Measurements from ENCODE around the gene TMEM151B. TPM values are rescaled to one million over a fixed set of nuclear protein-coding genes. Genes with fewer than 3 reads are reported as not detected.

Gene TMEM151B
- total RNA-seq, 4 donors from 2014 or later, result 0.14 to 3.8 (median 1.7) TPM

GRCh38 chr6:44266347-44266746 lies 3.9 kb upstream of the TMEM151B start:
- Histone ChIP-seq H3K36me3 (no peaks in the 10 kb centered on the region), H3K4me3 (no peak overlapping the region), H3K27me3 (peaks cover 32% of the 10 kb centered on the region), H3K4me1 (peaks cover 16 to 43% (median 31%) of the 10 kb centered on the region in 4 donors), H3K9me3 (no peaks in the 10 kb centered on the region), H3K27ac (peak overlapping the region in 1 of 4 donors; percentile 90)
- 65 to 70% methylated on average over 3 of the region's 3 CpGs for WGBS, 2 donors (ENCODE audit: low coverage in 1 of 2)
- TF ChIP-seq EP300 (IDR thresholded peaks at IDR 0.05; ENCODE audit: low read depth) (no peak), POLR2AphosphoS5 (IDR thresholded peaks at IDR 0.05) (no peak), POLR2A (IDR thresholded peaks at IDR 0.05) (no peak), CTCF (IDR thresholded peaks at IDR 0.05) (no peak)
- no peak for DNase-seq
- in situ Hi-C loops (cut with MboI; ENCODE audit: low pct_ligation_motif_present in 1 of 4, low pct_unique_long_range_greater_than_20kb in 1 of 4, low sequenced_read_pairs in 3 of 4) (loop anchor here in 1 of 4 donors (10.0 kb wide), 1 partner anchor 68 kb away; no protein-coding TSS in a partner anchor), intact Hi-C loops (cut with DNase I; ENCODE audit: low total_unique reads) (no loop called here)

DNA sequence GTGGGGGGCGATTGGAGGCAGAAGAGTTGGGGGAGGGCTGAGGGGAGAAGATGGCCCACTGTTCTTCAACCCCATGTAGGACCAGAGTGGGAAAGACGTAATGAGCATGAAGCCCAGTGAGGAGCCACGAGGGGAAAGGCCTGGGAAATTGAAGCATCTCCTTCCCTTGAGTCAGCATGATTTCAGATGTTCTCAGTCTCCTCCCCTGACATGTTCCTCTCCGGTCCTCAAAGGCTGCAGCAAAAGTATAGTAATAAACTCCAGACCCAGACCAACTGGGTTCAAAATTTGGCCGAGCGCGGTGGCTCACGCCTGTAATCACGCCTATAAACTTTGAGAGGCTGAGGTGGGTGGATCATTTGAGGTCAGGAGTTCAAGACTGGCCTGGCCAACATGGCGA lies 3.0 kb upstream of the TMEM151B start:
- Histone ChIP-seq H3K27ac (no peak overlapping the region), H3K27me3 (peaks cover 41% of the 10 kb centered on the region), H3K9me3 (no peaks in the 10 kb centered on the region), H3K4me1 (peaks cover 16 to 39% (median 30%) of the 10 kb centered on the region in 4 donors), H3K4me3 (no peak overlapping the region), H3K36me3 (no peaks in the 10 kb centered on the region)
- TF ChIP-seq POLR2AphosphoS5 (IDR thresholded peaks at IDR 0.05) (no peak), CTCF (IDR thresholded peaks at IDR 0.05) (no peak)
- in situ Hi-C loops (cut with MboI; ENCODE audit: low pct_ligation_motif_present in 1 of 4, low pct_unique_long_range_greater_than_20kb in 1 of 4, low sequenced_read_pairs in 3 of 4) (loop anchor here in 1 of 4 donors (10.0 kb wide), 1 partner anchor 68 kb away; no protein-coding TSS in a partner anchor), intact Hi-C loops (cut with DNase I; ENCODE audit: low total_unique reads) (no loop called here)
- DNase-seq, result no peak
- WGBS, 2 donors (ENCODE audit: low coverage in 1 of 2), result 26 to 55% methylated on average over 8 to 10 of the region's 10 CpGs

DNA sequence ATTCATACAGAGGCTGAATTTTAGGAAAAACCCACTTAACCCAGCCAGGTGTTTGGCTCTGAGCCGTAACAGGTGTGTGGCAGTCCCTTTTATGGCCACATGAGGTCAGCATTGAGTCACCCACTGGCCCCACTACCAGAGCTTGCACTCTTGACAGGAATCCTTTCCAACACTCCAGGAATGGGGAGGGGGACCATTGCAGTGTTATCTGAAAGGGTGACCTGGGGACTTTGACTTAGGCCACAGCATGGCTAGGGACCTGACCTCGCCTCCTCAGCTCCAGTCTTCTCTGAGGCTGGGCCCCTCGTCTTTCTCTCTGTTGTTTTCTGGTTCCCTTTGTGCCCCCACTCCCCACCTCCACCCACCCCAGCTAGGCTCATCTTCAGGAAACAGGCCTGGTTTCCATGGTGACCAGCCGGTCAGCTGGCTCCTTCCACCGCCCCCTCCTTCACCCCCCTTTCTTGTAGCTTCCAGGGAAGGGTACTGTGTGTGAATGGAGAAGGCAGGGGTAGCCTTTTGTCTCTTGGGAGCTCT lies 2.1 kb upstream of the TMEM151B start:
- intact Hi-C loops (cut with DNase I; ENCODE audit: low total_unique reads), result no loop called here
- DNase-seq, result peak; percentile 71
- in situ Hi-C loops (cut with MboI; ENCODE audit: low pct_ligation_motif_present in 1 of 4, low pct_unique_long_range_greater_than_20kb in 1 of 4, low sequenced_read_pairs in 3 of 4), result loop anchor here in 1 of 4 donors (10.0 kb wide), 1 partner anchor 67 kb away; no protein-coding TSS in a partner anchor
- no peaks in the 10 kb centered on the region for H3K36me3 ChIP-seq
- no peak overlapping the region for H3K27ac ChIP-seq
- no peaks in the 10 kb centered on the region for H3K9me3 ChIP-seq
- peaks cover 9 to 29% (median 23%) of the 10 kb centered on the region in 4 donors for H3K4me1 ChIP-seq
- peaks cover 50% of the 10 kb centered on the region for H3K27me3 ChIP-seq
- H3K4me3 ChIP-seq, result no peak overlapping the region
- 24% methylated on average over 5 of the region's 5 CpGs; no CpG with 5 or more reads in 1 of the 2 donors for WGBS, 2 donors (ENCODE audit: low coverage in 1 of 2)
- TF ChIP-seq POLR2AphosphoS5 (IDR thresholded peaks at IDR 0.05), result no peak
- TF ChIP-seq CTCF (IDR thresholded peaks at IDR 0.05), result peak; percentile 86 to 96 (median 89)
- TF ChIP-seq POLR2A (IDR thresholded peaks at IDR 0.05), result no peak
- TF ChIP-seq EP300 (IDR thresholded peaks at IDR 0.05; ENCODE audit: low read depth), result no peak

- 47 to 57% methylated on average over 1 of the region's 1 CpG for WGBS, 2 donors (ENCODE audit: low coverage in 1 of 2)
- no peak for DNase-seq
- Histone ChIP-seq H3K9me3 (no peaks in the 10 kb centered on the region), H3K4me3 (no peak overlapping the region), H3K27ac (no peak overlapping the region), H3K4me1 (peaks cover 0 to 18% (median 11%) of the 10 kb centered on the region in 4 donors), H3K36me3 (no peaks in the 10 kb centered on the region), H3K27me3 (peaks cover 62% of the 10 kb centered on the region)
- in situ Hi-C loops (cut with MboI; ENCODE audit: low pct_ligation_motif_present in 1 of 4, low pct_unique_long_range_greater_than_20kb in 1 of 4, low sequenced_read_pairs in 3 of 4), result loop anchor here in 1 of 4 donors (10.0 kb wide), 1 partner anchor 65 kb away; no protein-coding TSS in a partner anchor
- TF ChIP-seq POLR2A (IDR thresholded peaks at IDR 0.05) (no peak), POLR2AphosphoS5 (IDR thresholded peaks at IDR 0.05) (no peak)
- intact Hi-C loops (cut with DNase I; ENCODE audit: low total_unique reads), result no loop called here
These were observed 901 bp upstream of the TMEM151B start for GRCh38 chr6:44269178-44269920.

Data from transverse colon (tissue), 4 donors.